Measurements from ENCODE around the gene ZNF496.

- no peak for TF ChIP-seq CTCF (IDR thresholded peaks at IDR 0.05; ENCODE audit: low read length)
- TF ChIP-seq EZH2 (IDR thresholded peaks at IDR 0.05; ENCODE audit: borderline replicate concordance, low read length), result no peak
Observed at GRCh38 chr1:247328311-247328710, 3.4 kb downstream of the ZNF496 start.
